H1 (cell line): ENCODE measurements around the gene LRPAP1. TPM values are rescaled to one million over a fixed set of nuclear protein-coding genes. Genes with fewer than 3 reads are reported as not detected.
A peak's percentile ranks its signal among the peaks of the same experiment; 100 is the strongest.

Experiments used
- CTCF ChIA-PET: fragments of 300-600 bp; sonication (Branson Sonifier 250); formaldehyde crosslinking; loops from one replicate; lab custom pipeline; 2021; ENCODE audit not compliant: partially characterized antibody; lab: Charles Lee
- POLR2A ChIA-PET: fragments of 300-600 bp; sonication (Branson Sonifier 250); formaldehyde crosslinking; loops from one replicate; lab custom pipeline; 2021; ENCODE audit warnings: inconsistent platforms; ENCODE audit not compliant: partially characterized antibody; lab: Charles Lee
- DNase-seq, 2 experiments: peaks; one replicate each; pipeline versions ENCODE4 v3.0.0 to v3.0.0-alpha.2; 2010 to 2022; ENCODE audit warnings: low spot score in 2 of 2, low read depth in 1 of 2, mixed read lengths in 1 of 2
- FAIRE-seq: peaks from 2 replicates; lab custom pipeline; 2011; peaks lifted over from hg19 to GRCh38; lab: Jason Lieb, UNC
- H2AFZ ChIP-seq: 2 replicates; pipeline ENCODE4 v1.8.1; 2012; ENCODE audit warnings: low read length, inconsistent platforms
- H2AK5ac ChIP-seq: 2 replicates; pipeline ENCODE4 v1.6.1; 2013; ENCODE audit warnings: low read depth, low read length
- H2BK120ac ChIP-seq: replicated peaks from 2 replicates; pipeline ENCODE3; 2013; ENCODE audit warnings: low read depth, low read length, inconsistent platforms
- H2BK12ac ChIP-seq: 2 replicates; pipeline ENCODE4 v1.6.1; 2013; ENCODE audit warnings: low read depth, low read length
- H2BK15ac ChIP-seq: 2 replicates; pipeline ENCODE4 v1.6.1; 2013; ENCODE audit warnings: low read length
- H2BK20ac ChIP-seq: 2 replicates; pipeline ENCODE4 v1.6.1; 2013; ENCODE audit warnings: low read length
- H2BK5ac ChIP-seq: 2 replicates; pipeline ENCODE4 v1.6.1; 2013; ENCODE audit warnings: low read depth, low read length
- H3K14ac ChIP-seq: 2 replicates; pipeline ENCODE4 v1.6.1; 2013; ENCODE audit warnings: inconsistent platforms; ENCODE audit not compliant: insufficient read length
- H3K18ac ChIP-seq: 2 replicates; pipeline ENCODE4 v1.6.1; 2013; ENCODE audit warnings: low read length; ENCODE audit errors: extremely low read depth
- H3K23ac ChIP-seq: 2 replicates; pipeline ENCODE4 v1.6.1; 2013; ENCODE audit warnings: inconsistent platforms; ENCODE audit not compliant: insufficient read length
- H3K23me2 ChIP-seq: 2 replicates; pipeline ENCODE4 v1.6.1; 2013; ENCODE audit warnings: low read depth, low read length
- H3K27ac ChIP-seq: 2 replicates; pipeline ENCODE4 v1.6.1; 2011; ENCODE audit warnings: low read depth, low read length, inconsistent platforms
- H3K27me3 ChIP-seq, 4 experiments: replicated peaks in 1 of 4; 1 replicate in 1 of 4; 2 replicates in 3 of 4; pipeline versions ENCODE4 v1.6.1 to v1.8.1; 2011 to 2013; ENCODE audit warnings: low read length in 3 of 4, mild to moderate bottlenecking in 3 of 4, inconsistent platforms in 2 of 4, mixed read lengths in 2 of 4, moderate library complexity in 1 of 4; ENCODE audit not compliant: control insufficient read depth in 3 of 4, insufficient read depth in 3 of 4; ENCODE audit errors: extremely low read depth in 1 of 4
- H3K36me3 ChIP-seq, 4 experiments: 2 replicates each; pipeline versions ENCODE4 v1.6.1 to v1.8.1; 2011 to 2013; ENCODE audit warnings: mild to moderate bottlenecking in 4 of 4, low read length in 3 of 4, moderate library complexity in 2 of 4, control low read depth in 1 of 4, inconsistent platforms in 1 of 4; ENCODE audit not compliant: insufficient read depth in 4 of 4, control insufficient read depth in 2 of 4
- H3K4ac ChIP-seq: replicated peaks from 2 replicates; pipeline ENCODE3; 2013; ENCODE audit warnings: low read length, low read depth, mixed read lengths, inconsistent platforms; ENCODE audit not compliant: insufficient read length
- H3K4me1 ChIP-seq, 4 experiments: replicated peaks in 1 of 4; 1 replicate in 1 of 4; 2 replicates in 3 of 4; pipeline versions ENCODE4 v1.6.1 to v1.8.1; 2011 to 2013; ENCODE audit warnings: low read length in 3 of 4, inconsistent platforms in 2 of 4, mixed read lengths in 1 of 4; ENCODE audit not compliant: insufficient read depth in 4 of 4, control insufficient read depth in 3 of 4
- H3K4me2 ChIP-seq, 2 experiments: 2 replicates each; pipeline versions ENCODE4 v1.6.1 to v1.8.1; 2011 to 2013; ENCODE audit warnings: low read depth in 2 of 2, low read length in 2 of 2, control low read depth in 1 of 2, inconsistent platforms in 1 of 2, mild to moderate bottlenecking in 1 of 2; ENCODE audit not compliant: insufficient read depth in 1 of 2
- H3K4me3 ChIP-seq, 4 experiments: fragments of 200-600, 300-600 bp in 1 of 4; sonication (generic), shearing (Covaris generic), sonication (Bioruptor Twin) in 1 of 4; 2 replicates each; pipeline versions ENCODE4 v1.5.1 to v1.8.1; 2011 to 2016; ENCODE audit warnings: low read length in 4 of 4, low read depth in 3 of 4, control low read depth in 2 of 4, inconsistent platforms in 2 of 4, mild to moderate bottlenecking in 2 of 4, mixed read lengths in 1 of 4, moderate library complexity in 1 of 4; ENCODE audit not compliant: insufficient read depth in 2 of 4; ENCODE audit errors: extremely low read depth in 1 of 4
- H3K56ac ChIP-seq: replicated peaks from 2 replicates; pipeline ENCODE3; 2013; ENCODE audit warnings: low read depth, mild to moderate bottlenecking, mixed read lengths, low read length, inconsistent platforms; ENCODE audit not compliant: insufficient read length
- H3K79me1 ChIP-seq: 2 replicates; pipeline ENCODE4 v1.6.1; 2013; ENCODE audit warnings: low read depth, low read length, control low read depth
- H3K79me2 ChIP-seq, 2 experiments: 2 replicates each; pipeline versions ENCODE4 v1.6.1 to v1.8.1; 2012 to 2013; ENCODE audit warnings: low read length in 2 of 2, mild to moderate bottlenecking in 2 of 2, inconsistent platforms in 1 of 2; ENCODE audit not compliant: insufficient read depth in 2 of 2, control insufficient read depth in 1 of 2
- H3K9ac ChIP-seq, 4 experiments: replicated peaks in 1 of 4; 1 replicate in 1 of 4; 2 replicates in 3 of 4; pipeline versions ENCODE4 v1.6.1 to v1.8.1; 2011 to 2013; ENCODE audit warnings: low read depth in 3 of 4, low read length in 3 of 4, control low read depth in 2 of 4, mild to moderate bottlenecking in 2 of 4, moderate library complexity in 2 of 4, inconsistent platforms in 1 of 4; ENCODE audit errors: extremely low read depth in 1 of 4
- H3K9me3 ChIP-seq, 2 experiments: 2 replicates each; pipeline versions ENCODE4 v1.6.1 to v1.8.1; 2012 to 2013; ENCODE audit warnings: mild to moderate bottlenecking in 2 of 2, moderate library complexity in 2 of 2, control low read depth in 1 of 2, inconsistent platforms in 1 of 2, low read depth in 1 of 2, low read length in 1 of 2, mixed read lengths in 1 of 2; ENCODE audit not compliant: insufficient read depth in 2 of 2
- H4K20me1 ChIP-seq, 2 experiments: replicated peaks in 1 of 2; 2 replicates each; pipeline versions ENCODE3 to v1.8.1; 2011 to 2013; ENCODE audit warnings: inconsistent platforms in 2 of 2, low read length in 2 of 2, mild to moderate bottlenecking in 1 of 2; ENCODE audit not compliant: insufficient read depth in 2 of 2, control insufficient read depth in 1 of 2
- H4K5ac ChIP-seq: 2 replicates; pipeline ENCODE4 v1.6.1; 2013; ENCODE audit warnings: low read length, low read depth, mixed read lengths, inconsistent platforms; ENCODE audit not compliant: insufficient read length
- H4K8ac ChIP-seq: 2 replicates; pipeline ENCODE4 v1.8.0; 2013; ENCODE audit warnings: mild to moderate bottlenecking, moderate library complexity, low read length, inconsistent platforms; ENCODE audit not compliant: insufficient read depth; ENCODE audit errors: extremely low read depth
- H4K91ac ChIP-seq: replicated peaks from 2 replicates; pipeline ENCODE3; 2013; ENCODE audit warnings: low read length, mixed read lengths, inconsistent platforms; ENCODE audit not compliant: insufficient read length
- RAD21 ChIP-seq, 2 experiments: IDR thresholded peaks in 1 of 2; conservative IDR thresholded peaks in 1 of 2; 2 replicates each; pipeline ENCODE4 v1.6.1; 2011; ENCODE audit warnings: low read depth in 2 of 2, low read length in 2 of 2, improper control_type of control experiment in 1 of 2, inconsistent platforms in 1 of 2, mild to moderate bottlenecking in 1 of 2, moderate library complexity in 1 of 2
- TAF1 ChIP-seq: IDR thresholded peaks from 2 replicates; pipeline ENCODE4 v1.6.1; 2011; ENCODE audit warnings: mild to moderate bottlenecking, low read depth, low read length
- WGBS, 2 experiments: shearing (Covaris generic) in 1 of 2; methylation state at CpG; one replicate each; pipeline versions ENCODE4 v1.1.6 to v1.1.7; 2013 to 2015; ENCODE audit warnings: low lambda C conversion rate in 2 of 2, mixed read lengths in 2 of 2, inconsistent platforms in 1 of 2, low coverage in 1 of 2, missing lambda C conversion rate in 1 of 2; ENCODE audit not compliant: insufficient replicate concordance in 2 of 2, insufficient coverage in 1 of 2, insufficient read length in 1 of 2; ENCODE audit errors: extremely low coverage in 1 of 2, missing lambda C conversion rate in 1 of 2; 5-methylcytosine and 5-hydroxymethylcytosine counted together
- polyA plus RNA-seq, 7 experiments: library from polyadenylated mRNA; depleted of rRNA in 3 of 7; stranded (reverse) in 5 of 7; unstranded in 2 of 7; fragments of >200 nt in 5 of 7; fragments of 200-250 nt in 2 of 7; gene quantifications; 1 replicate in 5 of 7; 2 replicates in 1 of 7; 4 replicates in 1 of 7; pipeline versions ENCODE4 v1.2.1 to v1.2.3, GENCODE V29; 2011 to 2013; ENCODE audit warnings: missing spikeins in 2 of 7, mixed read lengths in 2 of 7
- total RNA-seq: library from RNA; stranded (reverse); fragmentation: NEBNext Ultra II Directional; extraction: Animal tissue kit (Norgen Biotek cat#: 25700); gene quantifications from 2 replicates; pipeline ENCODE4 v1.2.1, GENCODE V29; 2021

Gene LRPAP1
- total and polyA plus RNA-seq, 2 of the 8 experiments (the other 6 are each of a cell fraction or from before 2014, with no cell fraction given): 31.1 to 101 TPM

- 90% methylated on average over 27 of the region's 27 CpGs; no CpG with 5 or more reads in 1 of the 2 experiments for WGBS, 2 experiments
- FAIRE-seq: no peak
- CTCF ChIA-PET: interaction anchor here (1.1 to 5.3 kb wide), 5 partner anchors 15 to 256 kb away, joined by 3 to 43 read pairs (median 4); no protein-coding TSS in a partner anchor
- no peak for DNase-seq
- H3K18ac ChIP-seq: no peak overlapping the region
- H3K27me3 ChIP-seq: peaks cover under 1 to 8% (median 4%) of the 10 kb centered on the region in 4 experiments; a peak in 5 of 7 replicates
- no peak overlapping the region for H3K9ac ChIP-seq
- H2BK120ac ChIP-seq: no peak overlapping the region
- TF ChIP-seq TAF1: no peak
- TF ChIP-seq RAD21 (IDR thresholded peaks at IDR 0.05 in 1 of 2, conservative IDR thresholded peaks at IDR 0.05 in 1 of 2; ENCODE audit: low read depth in 2 of 2, low read length in 2 of 2): no peak
- TF ChIP-seq, all 59 proteins: peak for 0
- H2BK15ac ChIP-seq: no peak overlapping the region
- H2BK12ac ChIP-seq: no peak overlapping the region
- H3K4me1 ChIP-seq: peaks cover 0 to 18% (median 10%) of the 10 kb centered on the region in 4 experiments; a peak in 6 of 7 replicates
- peaks cover 3 to 20% (median 13%) of the 10 kb centered on the region in 4 experiments; a peak in 6 of 8 replicates for H3K36me3 ChIP-seq
- H4K8ac ChIP-seq: peak overlapping the region; percentile 57
- H3K23me2 ChIP-seq: peaks cover 12% of the 10 kb centered on the region
- no peak overlapping the region for H2BK20ac ChIP-seq
- H2AFZ ChIP-seq: no peak overlapping the region
- H3K56ac ChIP-seq: no peak overlapping the region
- peak overlapping the region; percentile 42 for H3K4ac ChIP-seq
- no peak overlapping the region for H2BK5ac ChIP-seq
- H3K23ac ChIP-seq: no peak overlapping the region
- no peak overlapping the region for H3K4me3 ChIP-seq
- H3K27ac ChIP-seq: no peak overlapping the region
- no peak overlapping the region for H2AK5ac ChIP-seq
- no peak overlapping the region for H3K4me2 ChIP-seq
- peaks cover 0 to 35% of the 10 kb centered on the region in 2 experiments; a peak in 1 of 4 replicates for H3K79me2 ChIP-seq
- H4K91ac ChIP-seq: no peak overlapping the region
- no peak overlapping the region for H4K5ac ChIP-seq
- peaks cover 23% of the 10 kb centered on the region for H3K79me1 ChIP-seq
- POLR2A ChIA-PET: interaction anchor here (1.2 kb wide), 1 partner anchor 11 kb away, joined by 4 read pairs; no protein-coding TSS in a partner anchor
- H4K20me1 ChIP-seq: peaks cover 31 to 60% of the 10 kb centered on the region in 2 experiments
- H3K14ac ChIP-seq: no peak overlapping the region
- H3K9me3 ChIP-seq: no peaks in the 10 kb centered on the region
These were observed 4.0 kb downstream of the LRPAP1 start for GRCh38 chr4:3527914-3528876.
